IPS-15b (cell line): ENCODE results near the gene TUSC2.

Experiments used
- H3K27me3 ChIP-seq: one replicate; pipeline ENCODE4 v1.6.1; 2013; ENCODE audit warnings: low read length; ENCODE audit not compliant: control insufficient read depth, insufficient read depth
- H3K36me3 ChIP-seq: one replicate; pipeline ENCODE4 v1.6.1; 2013; ENCODE audit warnings: low read length; ENCODE audit not compliant: control insufficient read depth, insufficient read depth
- H3K4me1 ChIP-seq: one replicate; pipeline ENCODE4 v1.6.1; 2013; ENCODE audit warnings: mild to moderate bottlenecking, low read length; ENCODE audit not compliant: control insufficient read depth, insufficient read depth
- H3K4me3 ChIP-seq: one replicate; pipeline ENCODE4 v1.5.1; 2013; ENCODE audit warnings: low read depth, low read length
- H3K9ac ChIP-seq: one replicate; pipeline ENCODE4 v1.6.1; 2013; ENCODE audit warnings: low read depth, mild to moderate bottlenecking, low read length
- H3K9me3 ChIP-seq: one replicate; pipeline ENCODE4 v1.6.1; 2013; ENCODE audit warnings: mild to moderate bottlenecking, low read length; ENCODE audit not compliant: control insufficient read depth, insufficient read depth

TUSC2 gene

GRCh38 chr3:50325497-50326181 lies 2.4 kb downstream of the TUSC2 start:
- Histone ChIP-seq H3K9ac (no peak overlapping the region), H3K4me1 (peaks cover 3% of the 10 kb centered on the region), H3K36me3 (peaks cover 13% of the 10 kb centered on the region)

GRCh38 chr3:50325113-50325480 lies 2.9 kb downstream of the TUSC2 start:
- H3K4me3 ChIP-seq, result no peak overlapping the region
- H3K9me3 ChIP-seq, result no peaks in the 10 kb centered on the region
- peaks cover 9% of the 10 kb centered on the region for H3K36me3 ChIP-seq
- no peak overlapping the region for H3K9ac ChIP-seq
- H3K27me3 ChIP-seq, result no peaks in the 10 kb centered on the region
- H3K4me1 ChIP-seq, result peaks cover 5% of the 10 kb centered on the region

More at GRCh38 chr3:50325497-50326181, 2.4 kb downstream of the TUSC2 start:
- Histone ChIP-seq H3K27me3 (no peaks in the 10 kb centered on the region), H3K9me3 (no peaks in the 10 kb centered on the region), H3K4me3 (no peak overlapping the region)

- H3K4me3 ChIP-seq, result no peak overlapping the region
- H3K9me3 ChIP-seq, result no peaks in the 10 kb centered on the region
- H3K36me3 ChIP-seq, result peaks cover 14% of the 10 kb centered on the region
- no peak overlapping the region for H3K9ac ChIP-seq
- H3K27me3 ChIP-seq, result no peaks in the 10 kb centered on the region
- peaks cover 7% of the 10 kb centered on the region for H3K4me1 ChIP-seq
Measured at GRCh38 chr3:50324351-50325112, 3.5 kb downstream of the TUSC2 start.

GRCh38 chr3:50323614-50324199 lies 4.3 kb downstream of the TUSC2 start:
- H3K36me3 ChIP-seq, result peaks cover 22% of the 10 kb centered on the region
- no peaks in the 10 kb centered on the region for H3K27me3 ChIP-seq
- H3K4me1 ChIP-seq, result peaks cover 7% of the 10 kb centered on the region
- no peaks in the 10 kb centered on the region for H3K9me3 ChIP-seq
- no peak overlapping the region for H3K9ac ChIP-seq
- H3K4me3 ChIP-seq, result no peak overlapping the region

- Histone ChIP-seq H3K9ac (no peak overlapping the region), H3K27me3 (no peaks in the 10 kb centered on the region), H3K4me3 (peak overlapping the region; percentile 99), H3K9me3 (no peaks in the 10 kb centered on the region), H3K36me3 (peaks cover 28% of the 10 kb centered on the region), H3K4me1 (peaks cover 7% of the 10 kb centered on the region)
Measured at GRCh38 chr3:50323092-50323600, 4.9 kb downstream of the TUSC2 start.

- Histone ChIP-seq H3K9me3 (no peaks in the 10 kb centered on the region), H3K4me3 (peak within 1 kb of the TSS; percentile 99), H3K9ac (peak within 1 kb of the TSS; percentile 100), H3K4me1 (peaks cover 7% of the 10 kb centered on the region), H3K36me3 (peaks cover 32% of the 10 kb centered on the region), H3K27me3 (no peaks in the 10 kb centered on the region)
Measured at GRCh38 chr3:50322386-50323091, 5.5 kb downstream of the TUSC2 start, which contains the start of gene HYAL2. TSS of gene HYAL2 (minus strand) at chr3:50322745. CDS start at chr3:50320489, 2,256 bp downstream.

DNA sequence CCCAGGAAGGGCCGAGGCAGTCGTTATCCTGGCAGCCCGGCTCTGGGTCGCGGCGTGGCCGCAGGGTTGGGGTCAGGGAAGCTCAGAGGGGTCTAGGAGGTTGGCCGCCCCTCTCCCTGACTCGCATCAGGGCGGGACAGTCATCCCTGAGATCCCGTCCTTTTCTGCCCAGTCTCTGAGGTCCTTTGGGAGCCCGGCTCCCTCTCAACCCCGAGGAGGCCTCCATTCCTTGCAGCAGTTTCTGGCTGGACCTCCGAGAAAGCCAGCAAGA lies 6.0 kb downstream of the TUSC2 start:
- H3K4me3 ChIP-seq, result peak overlapping the region; percentile 99
- H3K36me3 ChIP-seq, result peaks cover 37% of the 10 kb centered on the region
- no peaks in the 10 kb centered on the region for H3K9me3 ChIP-seq
- no peaks in the 10 kb centered on the region for H3K27me3 ChIP-seq
- H3K9ac ChIP-seq, result peak overlapping the region; percentile 71
- H3K4me1 ChIP-seq, result peaks cover 7% of the 10 kb centered on the region

GRCh38 chr3:50321336-50322114 lies 6.5 kb downstream of the TUSC2 start:
- peaks cover 7% of the 10 kb centered on the region for H3K4me1 ChIP-seq
- H3K9ac ChIP-seq, result peak overlapping the region; percentile 100
- H3K36me3 ChIP-seq, result peaks cover 38% of the 10 kb centered on the region

GRCh38 chr3:50320853-50321335 lies 7.1 kb downstream of the TUSC2 start:
- Histone ChIP-seq H3K27me3 (no peaks in the 10 kb centered on the region), H3K4me1 (peaks cover 7% of the 10 kb centered on the region), H3K9me3 (no peaks in the 10 kb centered on the region), H3K36me3 (peaks cover 40% of the 10 kb centered on the region), H3K4me3 (peak overlapping the region; percentile 99), H3K9ac (peak overlapping the region; percentile 100)

More at GRCh38 chr3:50321336-50322114, 6.5 kb downstream of the TUSC2 start:
- H3K27me3 ChIP-seq, result no peaks in the 10 kb centered on the region
- peak overlapping the region; percentile 99 for H3K4me3 ChIP-seq
- no peaks in the 10 kb centered on the region for H3K9me3 ChIP-seq

- Histone ChIP-seq H3K36me3 (peaks cover 35% of the 10 kb centered on the region), H3K4me1 (peaks cover 7% of the 10 kb centered on the region), H3K9me3 (no peaks in the 10 kb centered on the region), H3K4me3 (peak overlapping the region; percentile 99), H3K9ac (peak overlapping the region; percentile 94), H3K27me3 (no peaks in the 10 kb centered on the region)
Measured at GRCh38 chr3:50319894-50320625, 8.0 kb downstream of the TUSC2 start.
